COLO829 (cell line): ENCODE results near the gene PACSIN1.

Source experiments
- DNase-seq: peaks from one replicate; pipeline ENCODE4 v3.0.0; 2012; ENCODE audit warnings: low spot score

The PACSIN1 gene

DNA sequence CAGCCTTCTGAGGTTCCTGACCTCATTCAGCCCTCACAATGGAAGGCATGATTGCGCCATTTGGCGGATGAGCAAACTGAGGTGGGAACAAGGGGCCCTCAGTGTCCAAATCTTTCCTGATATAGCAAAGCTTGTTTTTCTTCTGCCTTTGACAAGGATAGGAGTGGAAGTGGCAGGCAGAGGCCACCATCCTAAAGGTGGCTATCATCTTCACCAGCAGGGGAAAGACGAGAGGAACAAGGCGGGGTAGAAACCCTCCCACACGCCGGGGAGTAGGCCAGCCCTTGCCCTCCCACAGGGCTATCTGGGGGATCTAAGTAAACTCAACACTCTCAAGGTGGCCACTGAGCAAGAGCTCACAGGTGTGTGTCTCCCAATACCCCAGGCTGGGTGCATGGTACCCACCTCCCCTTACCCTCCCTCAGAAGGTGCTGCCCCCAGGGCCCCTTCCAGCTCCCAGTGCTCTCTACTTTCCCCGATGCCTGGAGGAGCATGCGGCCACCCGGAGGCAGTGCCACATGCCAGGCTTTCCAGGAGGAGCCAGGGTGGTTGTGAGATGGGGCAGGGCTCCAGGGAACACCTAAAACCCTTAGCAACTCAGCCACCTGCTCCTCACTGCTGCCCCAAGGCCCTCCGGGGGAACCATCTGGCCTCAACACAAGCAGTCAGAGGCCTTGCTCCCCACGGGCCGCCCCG lies 79.0 kb downstream of the PACSIN1 start:
- DNase-seq = no peak

DNA sequence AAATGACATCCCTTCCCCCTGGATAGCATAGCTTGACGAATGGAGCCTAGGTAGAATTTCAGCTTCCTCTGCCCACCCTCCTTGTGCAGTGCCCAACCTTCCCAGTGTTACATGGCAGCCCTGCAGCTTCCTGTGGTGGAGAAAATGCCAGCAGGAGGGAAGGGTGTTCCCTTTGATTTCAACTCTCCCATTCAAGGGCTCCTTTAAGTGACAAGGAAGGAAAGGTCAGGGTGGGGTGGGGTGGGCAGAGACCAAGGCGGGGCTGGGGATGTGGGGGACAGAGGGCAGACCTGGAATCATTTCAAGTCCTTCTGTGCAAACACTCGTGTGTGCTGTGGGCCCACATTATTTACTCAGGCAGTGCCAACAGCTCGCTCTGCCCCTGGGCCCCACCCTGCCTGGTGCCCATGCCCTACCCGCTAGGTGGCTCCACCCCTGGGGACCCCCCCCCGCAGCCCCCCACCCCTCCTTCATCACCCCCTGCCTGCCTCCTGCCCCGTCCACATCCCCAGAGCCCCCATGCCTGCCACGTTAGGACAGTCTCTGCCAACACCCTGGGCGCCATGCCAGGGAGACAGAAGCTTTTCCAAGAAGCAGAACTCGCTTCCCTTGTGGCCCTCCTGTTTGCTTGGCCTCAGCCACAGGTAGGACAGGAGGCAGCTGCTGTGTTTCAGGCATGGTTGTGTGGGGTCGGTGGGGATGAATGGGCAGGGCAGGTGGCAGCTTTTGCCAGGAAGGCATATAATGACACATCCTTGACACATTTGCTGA lies 80.9 kb downstream of the PACSIN1 start:
- no peak for DNase-seq

DNA sequence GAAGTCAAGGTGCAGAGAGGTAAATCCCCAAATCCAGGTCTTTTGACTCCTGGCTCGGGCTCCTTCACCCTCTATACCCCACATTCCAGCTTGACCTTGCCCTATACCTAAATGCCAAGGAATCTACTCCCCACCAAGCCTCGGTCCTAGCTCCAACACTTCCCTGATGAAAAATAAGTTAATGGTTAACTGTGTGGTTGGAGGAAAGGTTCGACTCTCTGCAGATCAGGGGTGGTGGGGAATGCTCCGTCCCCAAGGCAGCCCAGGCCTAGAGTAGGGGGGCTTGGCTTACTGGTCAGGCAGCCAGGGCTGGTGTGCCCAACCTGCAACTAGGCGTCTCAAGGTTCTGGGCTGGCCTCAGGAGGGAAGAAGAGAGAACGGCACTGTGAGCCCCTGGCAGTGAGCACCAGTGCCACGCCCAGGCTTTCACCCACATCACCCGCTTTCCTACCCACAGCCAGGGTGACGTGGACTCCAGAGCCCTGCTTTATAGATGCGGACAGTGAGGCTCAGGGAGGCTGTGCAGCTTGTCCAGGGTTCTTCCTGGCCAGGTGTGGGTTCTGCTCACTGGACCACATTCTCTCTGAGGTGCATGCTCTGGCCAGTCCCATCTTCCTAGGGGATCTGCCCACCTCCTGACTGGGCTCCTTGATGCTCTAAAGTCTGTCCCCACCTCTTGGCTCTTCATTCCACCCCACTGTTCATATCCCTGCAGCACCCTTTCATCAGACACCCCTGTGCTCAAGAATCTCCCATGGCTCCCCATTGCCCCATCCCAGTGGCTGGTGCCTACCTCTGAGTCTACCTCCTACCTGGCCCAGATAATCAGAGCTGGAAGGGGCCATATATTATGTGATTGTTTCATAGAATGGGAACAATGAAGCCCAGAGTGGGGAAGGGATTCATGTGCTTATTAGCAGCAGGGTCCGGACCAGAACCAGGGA lies 82.1 kb downstream of the PACSIN1 start:
- no peak for DNase-seq

DNA sequence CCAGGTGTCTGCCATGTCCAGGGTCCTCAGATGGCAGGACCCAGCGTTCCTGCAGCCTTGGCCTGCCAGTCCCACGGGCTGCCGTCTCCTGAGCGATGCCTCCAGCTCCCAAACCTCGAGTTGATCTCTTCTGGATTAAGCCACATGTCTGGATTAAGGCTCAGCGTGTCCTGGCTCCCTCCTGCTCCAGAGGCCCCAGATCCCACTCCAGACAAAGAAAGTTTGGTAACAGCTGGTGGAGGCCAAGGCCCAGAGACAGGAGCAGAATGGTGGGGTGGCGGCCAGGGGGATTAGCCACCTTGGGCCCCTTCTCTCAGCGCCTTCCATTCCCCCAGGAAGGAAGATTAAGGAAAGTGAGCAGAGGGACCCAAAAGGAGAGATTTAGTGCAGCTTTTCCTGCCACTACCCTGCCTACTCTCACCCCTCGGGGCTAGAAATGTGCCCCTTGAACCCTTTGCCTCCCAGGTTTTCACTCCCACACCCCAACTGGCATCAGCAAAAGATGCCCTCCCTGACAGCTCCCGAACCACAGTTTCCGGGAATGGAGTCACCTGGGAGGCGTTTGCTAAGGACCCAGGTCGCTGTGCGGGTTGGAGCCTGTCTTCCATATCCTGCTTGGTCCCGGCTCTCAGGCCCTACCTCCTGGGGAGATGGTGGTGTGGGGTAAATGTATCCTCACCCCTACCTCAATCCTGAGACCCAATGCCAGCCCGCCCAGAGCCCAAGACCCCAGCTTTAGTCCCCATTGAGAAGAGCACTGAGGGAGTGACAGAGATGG lies 83.3 kb downstream of the PACSIN1 start:
- no peak for DNase-seq

DNA sequence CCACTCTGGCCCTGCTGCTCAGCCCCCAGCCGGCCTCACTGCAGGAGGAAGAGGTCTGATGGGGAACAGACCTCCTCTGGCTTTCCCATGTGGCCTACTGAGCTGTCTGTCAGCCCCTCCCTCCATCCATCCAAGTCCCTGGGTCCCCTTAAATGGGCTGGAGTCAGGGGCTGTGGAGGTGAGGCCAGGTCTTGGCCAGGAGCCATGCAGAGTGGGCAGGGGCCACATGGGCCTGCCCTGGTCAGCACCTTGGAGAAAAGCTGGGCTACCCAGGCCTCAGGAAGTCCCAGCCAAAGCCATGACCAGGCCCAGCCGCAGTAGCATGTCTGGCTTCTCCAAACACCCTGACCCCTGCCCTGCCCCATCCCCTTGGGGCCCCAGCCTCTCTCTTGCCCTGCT lies 83.9 kb downstream of the PACSIN1 start:
- no peak for DNase-seq

DNA sequence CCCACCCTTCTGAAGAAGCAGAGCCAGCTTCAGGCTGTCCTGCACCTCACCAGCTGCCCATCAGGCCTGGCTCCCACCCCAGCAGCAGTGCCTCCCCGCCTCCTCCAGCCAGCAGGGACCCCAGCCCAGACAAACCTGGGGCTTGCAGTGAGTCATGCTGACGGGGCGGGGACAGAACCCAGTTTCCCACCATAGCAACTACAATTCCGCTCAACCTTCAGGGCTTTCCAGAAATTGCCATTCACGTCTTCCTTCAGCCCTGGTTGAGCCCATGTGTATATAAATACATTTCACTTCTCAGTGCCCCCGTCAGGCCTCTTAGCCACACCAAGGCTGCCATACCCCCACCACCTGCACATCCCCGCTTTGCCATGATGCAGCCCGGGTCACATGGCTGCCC lies 85.8 kb downstream of the PACSIN1 start:
- DNase-seq = no peak

DNA sequence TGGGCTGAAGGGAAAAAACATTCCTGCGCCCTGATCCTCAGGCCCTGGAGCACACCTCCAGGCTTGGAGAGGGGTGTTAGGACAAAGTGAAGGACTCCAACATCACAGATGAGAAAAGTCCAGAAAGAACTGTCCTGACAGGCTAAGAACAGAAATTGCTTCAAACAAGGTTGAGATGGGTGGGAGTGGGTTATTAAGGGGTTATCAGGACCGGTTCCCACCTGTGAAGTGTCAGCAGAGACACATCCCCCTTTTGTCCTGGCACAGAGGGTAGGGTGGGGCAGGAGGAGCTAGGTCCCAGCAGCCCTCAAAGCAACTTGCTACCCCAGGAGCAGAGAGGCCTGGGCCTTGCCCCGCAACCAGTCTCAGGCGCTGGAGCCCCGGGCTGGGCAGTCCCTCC lies 86.7 kb downstream of the PACSIN1 start:
- no peak for DNase-seq

DNA sequence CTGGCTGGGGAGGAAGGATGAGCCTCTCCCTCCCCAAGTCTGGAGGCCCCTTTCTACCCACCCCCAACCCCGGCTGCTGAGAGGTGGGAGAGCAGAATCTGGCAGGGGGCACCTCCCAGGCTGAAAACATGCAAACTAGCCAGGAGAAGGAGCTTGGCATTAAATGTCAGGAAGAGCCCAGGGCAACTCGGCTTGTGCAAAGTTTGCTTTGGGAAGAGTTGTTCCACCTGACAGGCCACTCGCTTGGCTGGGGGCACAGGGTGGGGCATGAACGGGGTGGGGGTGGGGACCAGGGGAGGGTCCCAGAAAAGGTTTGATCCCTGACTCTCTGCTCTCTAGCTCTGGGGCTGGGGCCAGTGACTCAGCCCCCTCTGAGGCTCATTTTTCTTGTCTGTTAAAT lies 87.3 kb downstream of the PACSIN1 start:
- DNase-seq = no peak

DNA sequence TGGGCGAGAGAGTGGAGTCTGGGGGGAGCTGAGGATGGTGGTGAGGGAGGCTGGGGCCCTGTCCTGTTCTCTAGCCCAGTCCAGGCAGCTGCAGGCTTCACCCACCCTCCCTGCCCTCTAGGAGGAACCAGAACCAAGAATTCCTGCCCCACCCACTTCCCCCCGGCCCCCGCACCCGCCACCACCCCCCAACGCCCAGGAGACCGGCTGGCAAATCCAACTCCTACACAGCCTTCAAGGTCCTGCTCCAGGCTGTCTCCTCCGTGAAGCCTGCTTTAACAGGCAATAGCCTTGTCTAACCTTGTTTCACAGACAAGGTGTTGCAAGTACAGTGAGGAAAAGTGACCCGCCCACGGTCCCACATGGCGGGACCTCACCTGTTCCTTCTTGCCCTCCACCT lies 87.9 kb downstream of the PACSIN1 start:
- DNase-seq = no peak

DNA sequence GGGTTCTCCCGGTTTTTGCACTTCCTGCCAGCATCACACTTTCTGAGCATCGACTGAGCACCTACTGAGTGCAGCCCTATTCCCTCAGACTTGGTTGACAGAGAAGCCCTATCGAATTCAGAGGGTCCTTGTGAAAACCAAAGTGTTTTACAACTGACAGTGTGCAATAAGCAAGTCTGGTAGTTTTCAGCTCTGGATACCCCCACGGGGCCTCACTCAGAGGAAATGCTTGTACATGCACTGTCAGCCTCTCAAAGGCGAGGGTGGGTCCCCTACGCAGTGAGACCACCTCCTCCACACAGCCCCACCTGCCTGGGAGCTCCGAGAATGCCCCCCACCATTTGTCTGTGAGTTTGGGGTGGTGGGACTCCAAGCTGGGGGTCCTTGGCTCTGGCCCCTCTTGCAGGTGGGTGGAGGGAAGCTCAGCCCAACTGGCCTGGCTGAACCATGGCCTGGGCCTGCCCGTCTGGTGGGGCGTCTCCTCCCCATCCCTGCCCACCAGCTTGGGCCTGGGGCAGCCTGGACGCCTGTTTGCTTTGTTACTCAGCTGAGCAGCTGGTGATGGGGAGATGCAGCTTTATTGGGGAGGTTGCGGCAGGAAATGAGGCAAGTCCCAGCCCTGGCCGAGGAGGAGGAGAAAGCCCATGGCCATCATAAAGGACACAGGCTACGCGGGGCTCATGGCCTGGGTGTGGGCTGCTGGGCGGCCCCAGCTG lies 88.6 kb downstream of the PACSIN1 start:
- no peak for DNase-seq

DNA sequence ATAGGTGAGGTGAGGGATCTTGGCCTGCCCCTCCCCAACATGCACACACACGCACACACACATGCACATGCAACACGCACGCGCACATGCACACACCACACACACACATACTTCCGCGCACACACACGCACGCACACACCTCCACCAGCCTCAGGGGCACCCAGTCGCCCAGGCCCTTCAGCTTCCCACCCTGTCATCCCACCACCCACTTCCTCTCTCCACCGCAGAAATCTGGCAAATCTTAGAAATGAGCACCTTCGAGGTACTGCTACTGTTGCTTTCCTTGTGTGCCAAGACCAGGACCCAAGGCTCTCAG lies 89.1 kb downstream of the PACSIN1 start:
- no peak for DNase-seq

DNA sequence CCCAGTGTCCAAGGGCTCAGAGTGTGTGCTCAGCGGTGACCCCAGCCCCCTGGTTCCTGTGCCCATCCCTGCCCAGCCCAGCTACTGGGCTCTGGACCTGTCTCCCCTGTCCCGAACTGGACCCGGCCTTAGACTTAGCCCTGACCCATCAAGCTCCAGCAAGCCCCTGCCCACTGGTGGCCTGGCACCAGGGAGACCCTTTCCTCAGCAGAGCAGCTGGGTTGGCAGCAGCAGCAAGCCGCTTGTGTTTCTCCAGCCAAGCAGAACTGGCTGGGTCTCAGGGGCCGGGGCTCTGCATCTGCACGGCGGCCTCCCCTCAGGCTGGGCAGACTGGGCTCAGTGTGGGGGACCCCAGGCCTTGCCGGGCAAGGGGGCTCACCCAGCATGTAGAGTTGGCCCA lies 89.5 kb downstream of the PACSIN1 start:
- DNase-seq = no peak

DNA sequence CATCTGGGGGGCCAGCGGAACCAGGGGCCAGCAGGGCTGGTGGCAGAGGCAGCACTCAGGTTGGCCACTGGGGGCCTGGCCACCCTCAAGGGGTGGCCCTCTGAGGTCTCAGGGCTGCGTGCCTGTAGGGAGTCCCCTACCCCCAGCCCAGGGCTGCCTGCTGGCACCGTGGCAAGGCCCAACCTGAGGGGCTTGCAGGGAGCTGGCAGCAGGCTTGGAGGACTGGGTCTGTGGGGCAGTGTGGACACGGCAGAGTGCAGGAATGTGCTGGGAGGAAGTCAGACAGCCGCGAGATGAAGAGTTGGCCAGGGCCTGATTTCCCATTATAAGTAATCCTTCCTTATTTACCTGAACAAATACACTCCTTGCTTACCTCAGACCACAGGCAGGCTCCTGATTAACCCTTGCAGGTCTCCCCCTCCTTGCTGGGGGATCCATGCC lies 90.2 kb downstream of the PACSIN1 start, which contains the start of gene SPDEF:
Gene SPDEF (minus strand): TSS at position 299 of the 441 bp plus-strand sequence. CDS start 11,874 bp downstream, outside the sequence.
- DNase-seq = no peak

DNA sequence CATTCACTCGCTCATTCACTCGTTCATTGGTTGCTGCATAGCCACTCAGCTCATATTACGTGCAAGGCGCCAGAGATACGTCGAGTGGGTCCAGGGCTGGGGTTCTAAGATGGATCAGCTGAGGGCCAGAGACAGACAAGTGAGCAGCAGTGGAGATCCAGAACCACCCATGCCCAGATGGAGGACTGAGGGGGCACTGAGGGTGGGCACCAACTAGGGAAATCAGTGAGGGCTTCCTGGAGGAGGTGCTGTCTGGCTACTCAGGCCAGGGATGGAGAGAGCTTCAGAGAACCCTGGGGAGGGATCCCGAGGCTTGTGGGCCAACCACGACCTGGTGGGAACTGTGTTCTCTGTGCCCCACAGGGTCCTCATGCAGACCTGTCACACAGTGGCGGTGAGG lies 90.6 kb downstream of the PACSIN1 start:
- no peak for DNase-seq

DNA sequence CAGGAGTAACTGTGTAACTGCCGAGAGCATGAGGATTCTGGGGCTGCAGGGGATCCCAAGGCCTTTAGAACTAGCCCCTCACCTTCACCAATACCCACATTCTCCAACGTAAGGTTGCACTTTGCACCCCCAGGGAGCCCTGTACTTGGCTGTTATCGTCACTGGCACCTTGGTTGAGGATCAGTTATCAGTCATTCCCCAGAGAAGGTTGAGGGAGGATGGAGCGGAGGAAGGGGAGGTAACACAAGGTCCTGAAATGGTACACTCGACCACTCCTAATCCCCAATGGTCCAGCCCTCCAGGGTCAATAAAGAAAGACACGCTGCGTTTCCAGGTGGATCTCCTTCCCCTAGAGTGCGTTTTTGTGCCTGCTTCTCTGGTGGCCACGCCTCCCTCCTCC lies 91.4 kb downstream of the PACSIN1 start:
- DNase-seq = no peak

DNA sequence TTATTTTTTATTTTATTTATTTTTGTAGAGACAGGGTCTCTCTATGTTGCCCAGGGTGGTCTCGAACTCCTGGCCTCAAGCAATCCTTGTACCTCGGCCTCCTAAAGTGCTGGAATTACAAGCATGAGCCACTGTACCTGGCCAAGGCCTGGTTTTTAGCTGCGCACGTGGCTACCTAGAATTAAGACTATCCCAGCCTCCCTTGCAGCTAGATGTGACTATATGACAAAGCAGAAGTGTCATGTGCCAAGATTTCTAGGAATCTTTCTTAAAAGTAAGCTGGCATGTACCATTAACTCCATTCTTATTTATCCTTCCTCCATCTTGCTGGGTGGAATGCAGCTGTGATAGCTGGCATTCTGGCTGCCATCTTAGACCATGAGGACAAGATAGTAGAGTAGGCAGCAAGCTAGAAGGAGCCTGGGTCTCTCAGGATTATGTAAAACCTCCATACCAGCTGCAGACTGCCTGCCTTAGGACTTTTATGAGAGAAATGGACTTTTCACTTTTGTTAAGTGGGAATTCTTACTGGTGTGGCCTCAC lies 92.4 kb downstream of the PACSIN1 start:
- DNase-seq = no peak

DNA sequence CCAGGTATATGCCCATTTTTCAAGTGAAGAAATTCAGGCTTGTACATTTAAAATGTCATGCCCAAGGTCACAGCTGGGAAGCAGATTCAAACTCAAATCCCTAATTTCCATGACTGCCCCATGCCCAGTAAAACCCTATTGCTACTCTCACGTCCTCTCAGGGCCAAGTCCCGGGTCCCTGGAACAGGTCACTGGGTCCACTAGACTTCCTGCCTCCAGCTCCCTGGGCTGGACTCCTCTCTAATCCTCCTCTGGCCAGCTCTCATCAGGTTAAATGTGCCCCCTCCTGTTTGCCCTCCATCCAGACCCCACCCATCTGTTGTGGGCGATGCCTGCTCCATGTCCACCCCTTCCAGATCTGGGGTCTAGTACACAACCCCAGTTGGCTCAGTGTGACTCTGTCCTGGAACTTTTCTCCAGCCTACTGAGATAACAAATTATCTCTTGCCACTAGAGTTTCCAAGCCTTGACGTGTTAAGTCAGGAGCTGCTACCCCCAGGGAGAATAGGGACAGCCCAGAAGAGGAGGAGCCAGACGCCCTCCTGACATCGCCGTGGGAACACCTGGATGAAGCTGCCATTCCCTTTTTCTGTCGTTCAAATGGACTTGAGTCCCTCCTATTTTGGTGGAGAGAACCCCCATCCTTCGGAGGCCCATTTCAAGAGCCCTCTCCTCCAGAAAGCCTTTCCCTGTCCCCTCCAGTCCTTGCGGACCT lies 93.9 kb downstream of the PACSIN1 start:
- DNase-seq = no peak

DNA sequence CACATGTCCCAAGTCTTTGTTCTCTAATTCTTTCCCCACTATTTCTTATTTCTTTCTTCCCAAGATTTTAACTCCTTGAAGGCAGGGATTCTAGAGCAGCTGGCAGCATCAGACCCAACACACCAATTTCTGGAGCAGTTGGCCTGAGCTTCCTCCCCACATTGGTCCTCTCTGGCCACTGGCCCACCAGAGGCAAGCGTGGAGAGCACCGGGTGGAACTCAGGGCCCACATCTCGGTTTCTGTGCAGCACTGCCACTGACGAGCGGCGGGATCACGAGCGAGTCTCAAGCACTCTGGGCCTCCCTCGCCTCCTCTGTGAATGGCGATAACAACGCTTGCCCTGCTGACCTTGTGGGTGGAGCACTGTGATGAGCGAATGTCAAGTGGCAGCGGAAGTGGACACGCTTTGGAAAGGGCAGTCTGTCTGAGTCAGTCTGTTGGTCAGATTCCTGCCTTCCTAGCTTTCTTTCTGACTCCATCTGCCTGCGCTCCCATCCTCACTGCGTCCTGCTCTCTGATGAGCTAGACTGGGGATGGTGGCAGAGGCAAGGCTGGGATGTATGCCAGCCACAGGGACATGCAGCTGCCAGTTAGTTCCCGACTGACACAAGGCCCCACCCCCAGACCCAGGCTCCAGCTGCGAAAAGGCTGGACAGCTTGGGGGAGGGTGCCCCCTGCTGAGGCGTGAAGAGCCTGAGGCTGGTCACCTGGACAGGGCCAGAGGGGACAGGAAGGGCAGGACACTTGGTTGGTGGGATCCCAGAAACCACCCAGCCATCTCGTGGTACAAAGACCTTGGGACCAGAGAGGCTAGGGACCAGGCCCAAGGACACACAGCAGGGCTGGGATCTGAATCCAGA lies 94.7 kb downstream of the PACSIN1 start:
- DNase-seq = peak; percentile 91

DNA sequence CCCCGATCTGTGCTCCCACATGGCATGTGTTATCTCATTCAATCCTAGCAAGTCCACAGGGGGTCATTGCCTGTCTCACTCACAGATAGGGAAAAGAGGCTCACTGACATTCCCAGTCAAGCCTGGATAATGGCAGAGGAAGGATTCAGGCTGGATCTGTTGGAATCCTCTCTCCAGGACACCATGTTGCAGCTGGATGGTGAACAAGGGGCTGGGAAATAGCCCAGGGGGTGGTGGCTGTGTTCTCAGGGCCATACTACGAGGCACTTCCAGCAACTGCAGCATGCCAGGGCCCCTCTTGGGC lies 95.3 kb downstream of the PACSIN1 start:
- no peak for DNase-seq
